GM18858 (cell line): Measurements from ENCODE around the gene PHTF2.
"Not testable (repeated sequence)": the region's sequence is repeated elsewhere in the genome, so short reads cannot be mapped to it uniquely, and the experiment has no call there.

Experiments used
- ATAC-seq: cut with Tn5 transposase; IDR thresholded peaks from one replicate; pipeline ENCODE4 v1.9.1; 2021; ENCODE audit not compliant: unreplicated experiment

The PHTF2 gene

GRCh38 chr7:77827999-77828398, 29.4 kb downstream of the PHTF2 start:
- no peak for ATAC-seq

GRCh38 chr7:77830649-77831355, 32.2 kb downstream of the PHTF2 start:
- no peak for ATAC-seq

GRCh38 chr7:77831481-77831880, 32.9 kb downstream of the PHTF2 start:
- no peak for ATAC-seq

- no peak for ATAC-seq
Measured at GRCh38 chr7:77831953-77832352, 33.4 kb downstream of the PHTF2 start.

GRCh38 chr7:77833136-77833535, 34.6 kb downstream of the PHTF2 start:
- ATAC-seq, result no peak

- ATAC-seq, result not testable (repeated sequence)
Measured at GRCh38 chr7:77836425-77836824, 37.9 kb downstream of the PHTF2 start.

GRCh38 chr7:77837275-77837674, 38.7 kb downstream of the PHTF2 start:
- no peak for ATAC-seq

- ATAC-seq, result no peak
Measured at GRCh38 chr7:77837966-77838365, 39.4 kb downstream of the PHTF2 start.

GRCh38 chr7:77838929-77839491, 40.4 kb downstream of the PHTF2 start:
- ATAC-seq, result no peak

GRCh38 chr7:77839919-77840318, 41.3 kb downstream of the PHTF2 start:
- no peak for ATAC-seq

- ATAC-seq, result no peak
Measured at GRCh38 chr7:77843194-77843593, 44.6 kb downstream of the PHTF2 start.

GRCh38 chr7:77846317-77847092, 47.9 kb downstream of the PHTF2 start:
- no peak for ATAC-seq

- no peak for ATAC-seq
Measured at GRCh38 chr7:77855371-77856083, 57.0 kb downstream of the PHTF2 start.

- ATAC-seq, result no peak
Measured at GRCh38 chr7:77858278-77858677, 59.7 kb downstream of the PHTF2 start.

GRCh38 chr7:77859343-77859742, 60.8 kb downstream of the PHTF2 start:
- ATAC-seq, result no peak

- ATAC-seq, result no peak
Measured at GRCh38 chr7:77862691-77863090, 64.1 kb downstream of the PHTF2 start.

GRCh38 chr7:77863860-77864259, 65.3 kb downstream of the PHTF2 start:
- no peak for ATAC-seq

- no peak for ATAC-seq
Measured at GRCh38 chr7:77866370-77866769, 67.8 kb downstream of the PHTF2 start.

- no peak for ATAC-seq
Measured at GRCh38 chr7:77866786-77867536, 68.4 kb downstream of the PHTF2 start.

- ATAC-seq, result no peak
Measured at GRCh38 chr7:77867537-77867865, 68.9 kb downstream of the PHTF2 start.

GRCh38 chr7:77872256-77872655, 73.7 kb downstream of the PHTF2 start:
- not testable (repeated sequence) for ATAC-seq
